ENCODE measurements around the gene RHOC.

DNA sequence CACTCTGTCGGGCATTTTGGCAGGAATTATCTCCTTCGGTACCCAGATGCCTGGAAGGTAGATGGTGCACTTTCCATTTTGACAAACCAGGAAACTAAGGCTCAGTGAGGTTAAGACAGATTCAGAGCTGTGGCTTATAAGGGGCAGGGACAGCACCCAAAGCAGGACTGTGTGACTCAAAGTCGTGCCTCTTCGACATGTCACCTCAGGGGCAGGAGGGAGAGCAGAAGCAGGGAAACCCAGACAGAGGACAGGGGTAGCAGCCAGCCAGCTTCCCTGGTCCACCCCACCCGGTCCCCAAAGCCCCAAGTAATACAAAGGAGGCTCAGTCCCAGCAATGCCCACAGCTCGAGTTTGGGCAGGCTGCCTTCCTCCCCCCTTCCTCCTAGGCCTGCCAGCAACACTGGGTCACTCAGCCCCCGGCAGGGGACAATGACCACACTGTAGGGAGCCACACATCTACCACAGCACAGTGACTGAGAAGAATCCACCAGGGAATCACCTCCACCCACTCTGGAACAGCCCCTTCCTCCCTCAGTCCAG, 2.5 kb downstream of the RHOC start:
- TF ChIP-seq, protein P1, sequence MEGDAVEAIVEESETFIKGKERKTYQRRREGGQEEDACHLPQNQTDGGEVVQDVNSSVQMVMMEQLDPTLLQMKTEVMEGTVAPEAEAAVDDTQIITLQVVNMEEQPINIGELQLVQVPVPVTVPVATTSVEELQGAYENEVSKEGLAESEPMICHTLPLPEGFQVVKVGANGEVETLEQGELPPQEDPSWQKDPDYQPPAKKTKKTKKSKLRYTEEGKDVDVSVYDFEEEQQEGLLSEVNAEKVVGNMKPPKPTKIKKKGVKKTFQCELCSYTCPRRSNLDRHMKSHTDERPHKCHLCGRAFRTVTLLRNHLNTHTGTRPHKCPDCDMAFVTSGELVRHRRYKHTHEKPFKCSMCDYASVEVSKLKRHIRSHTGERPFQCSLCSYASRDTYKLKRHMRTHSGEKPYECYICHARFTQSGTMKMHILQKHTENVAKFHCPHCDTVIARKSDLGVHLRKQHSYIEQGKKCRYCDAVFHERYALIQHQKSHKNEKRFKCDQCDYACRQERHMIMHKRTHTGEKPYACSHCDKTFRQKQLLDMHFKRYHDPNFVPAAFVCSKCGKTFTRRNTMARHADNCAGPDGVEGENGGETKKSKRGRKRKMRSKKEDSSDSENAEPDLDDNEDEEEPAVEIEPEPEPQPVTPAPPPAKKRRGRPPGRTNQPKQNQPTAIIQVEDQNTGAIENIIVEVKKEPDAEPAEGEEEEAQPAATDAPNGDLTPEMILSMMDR (IDR thresholded peaks at IDR 0.05), result no peak
- no peak for TF ChIP-seq POLR2AphosphoS5 (IDR thresholded peaks at IDR 0.05)
- TF ChIP-seq POLR2A (IDR thresholded peaks at IDR 0.05), result no peak
- TF ChIP-seq EP300 (IDR thresholded peaks at IDR 0.05), result no peak
